BJ (cell line): Measurements from ENCODE around the gene PRR12. TPM values are rescaled to one million over a fixed set of nuclear protein-coding genes. Genes with fewer than 3 reads are reported as not detected.
"Not testable (repeated sequence)": the region's sequence is repeated elsewhere in the genome, so short reads cannot be mapped to it uniquely, and the experiment has no call there.

Source experiments
- CTCF ChIA-PET: fragments of 350-600 bp; formaldehyde crosslinking; extraction: SDS; loops from one replicate; lab custom pipeline; 2021; ENCODE audit warnings: antibody characterized with exemption, inconsistent platforms; lab: Yijun Ruan, JAX
- POLR2A ChIA-PET: fragments of 300-600 bp; sonication (Branson Sonifier 250); formaldehyde crosslinking; extraction: SDS; loops from one replicate; lab custom pipeline; 2021; ENCODE audit warnings: antibody characterized with exemption; lab: Charles Lee
- DNase-seq: peaks from one replicate; pipeline ENCODE4 v3.0.0-alpha.2; 2011; ENCODE audit warnings: low read depth
- H3K27me3 ChIP-seq: 2 replicates; pipeline ENCODE4 v1.6.0; 2011; ENCODE audit warnings: low read length; ENCODE audit not compliant: control insufficient read depth, insufficient read depth
- H3K36me3 ChIP-seq: 2 replicates; pipeline ENCODE4 v1.5.1; 2011; ENCODE audit warnings: low read length; ENCODE audit not compliant: control insufficient read depth, insufficient read depth
- H3K4me3 ChIP-seq: 2 replicates; pipeline ENCODE4 v1.5.1; 2011; ENCODE audit warnings: low read depth, mild to moderate bottlenecking, control low read depth, low read length
- polyA plus RNA-seq: library from polyadenylated mRNA; depleted of rRNA; stranded (reverse); fragments of >200 nt; gene quantifications from 2 replicates; pipeline ENCODE4 v1.2.3, GENCODE V29; 2011
- TF ChIP-seq, protein P1 (sequence below): IDR thresholded peaks from 2 replicates; pipeline ENCODE4 v1.5.1; 2011; ENCODE audit warnings: low read depth, mild to moderate bottlenecking, control low read depth, inconsistent platforms, low read length, moderate library complexity; ENCODE audit not compliant: insufficient read depth

The PRR12 gene
- polyA plus RNA-seq, 1 experiment, result 0.42 TPM

GRCh38 chr19:49631014-49631588 lies 40.1 kb downstream of the PRR12 start:
- Histone ChIP-seq H3K27me3 (no peaks in the 10 kb centered on the region), H3K36me3 (peaks cover 3% of the 10 kb centered on the region), H3K4me3 (no peak overlapping the region)
- ChIA-PET POLR2A (no interaction called here), CTCF (interaction anchor here (0.7 to 1.8 kb wide), 4 partner anchors 9 to 47 kb away, joined by 3 to 6 read pairs (median 4); no protein-coding TSS in a partner anchor)
- DNase-seq, result no peak
- TF ChIP-seq, protein P1, sequence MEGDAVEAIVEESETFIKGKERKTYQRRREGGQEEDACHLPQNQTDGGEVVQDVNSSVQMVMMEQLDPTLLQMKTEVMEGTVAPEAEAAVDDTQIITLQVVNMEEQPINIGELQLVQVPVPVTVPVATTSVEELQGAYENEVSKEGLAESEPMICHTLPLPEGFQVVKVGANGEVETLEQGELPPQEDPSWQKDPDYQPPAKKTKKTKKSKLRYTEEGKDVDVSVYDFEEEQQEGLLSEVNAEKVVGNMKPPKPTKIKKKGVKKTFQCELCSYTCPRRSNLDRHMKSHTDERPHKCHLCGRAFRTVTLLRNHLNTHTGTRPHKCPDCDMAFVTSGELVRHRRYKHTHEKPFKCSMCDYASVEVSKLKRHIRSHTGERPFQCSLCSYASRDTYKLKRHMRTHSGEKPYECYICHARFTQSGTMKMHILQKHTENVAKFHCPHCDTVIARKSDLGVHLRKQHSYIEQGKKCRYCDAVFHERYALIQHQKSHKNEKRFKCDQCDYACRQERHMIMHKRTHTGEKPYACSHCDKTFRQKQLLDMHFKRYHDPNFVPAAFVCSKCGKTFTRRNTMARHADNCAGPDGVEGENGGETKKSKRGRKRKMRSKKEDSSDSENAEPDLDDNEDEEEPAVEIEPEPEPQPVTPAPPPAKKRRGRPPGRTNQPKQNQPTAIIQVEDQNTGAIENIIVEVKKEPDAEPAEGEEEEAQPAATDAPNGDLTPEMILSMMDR, result no peak

- DNase-seq, result no peak
- Histone ChIP-seq H3K27me3 (no peaks in the 10 kb centered on the region), H3K4me3 (no peak overlapping the region), H3K36me3 (peaks cover 5% of the 10 kb centered on the region; the same call in 1 of the 2 replicates)
- CTCF ChIA-PET, result interaction anchor here (1.0 to 1.8 kb wide), 3 partner anchors 10 to 41 kb away, joined by 3 to 6 read pairs (median 4); no protein-coding TSS in a partner anchor
- TF ChIP-seq, protein P1, result no peak
- POLR2A ChIA-PET, result no interaction called here
Measured at GRCh38 chr19:49631610-49632192, 40.7 kb downstream of the PRR12 start.

DNA sequence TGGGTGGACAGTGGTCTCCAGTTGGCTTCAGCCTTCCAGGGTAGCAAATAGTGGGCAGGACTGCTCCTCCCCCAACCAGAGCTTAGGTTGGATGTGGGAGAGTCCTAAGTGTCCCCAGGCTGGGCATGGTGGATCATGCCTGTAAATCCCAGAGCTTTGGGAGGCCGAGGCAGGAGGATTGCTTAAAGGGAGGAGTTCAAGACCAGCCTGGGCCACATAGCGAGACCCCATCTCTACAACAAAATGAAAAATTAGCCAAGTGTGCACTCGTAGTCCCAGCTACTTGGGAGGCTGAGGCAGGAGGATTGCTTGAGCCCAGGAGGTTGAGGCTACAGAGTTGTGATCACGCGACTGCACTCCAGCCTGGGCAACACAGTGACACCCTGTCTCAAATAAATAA lies 41.6 kb downstream of the PRR12 start:
- POLR2A ChIA-PET, result no interaction called here
- peaks cover 5% of the 10 kb centered on the region; the same call in 1 of the 2 replicates for H3K36me3 ChIP-seq
- CTCF ChIA-PET, result interaction anchor here (1.0 kb wide), 2 partner anchors 28 to 40 kb away, joined by 3 read pairs; no protein-coding TSS in a partner anchor
- TF ChIP-seq, protein P1, result no peak
- DNase-seq, result no peak
- no peaks in the 10 kb centered on the region for H3K27me3 ChIP-seq
- no peak overlapping the region for H3K4me3 ChIP-seq

- H3K36me3 ChIP-seq, H3K27me3 ChIP-seq, DNase-seq, H3K4me3 ChIP-seq: not testable (repeated sequence)
- ChIA-PET POLR2A (interaction anchor here (0.6 kb wide), 1 partner anchor 44 kb away, joined by 4 read pairs; the partner anchor contains the start of gene PRMT1), CTCF (interaction anchor here (1.0 kb wide), 2 partner anchors 27 to 39 kb away, joined by 3 read pairs; no protein-coding TSS in a partner anchor)
Measured at GRCh38 chr19:49633273-49633672, 42.3 kb downstream of the PRR12 start.

GRCh38 chr19:49635530-49636232 lies 44.7 kb downstream of the PRR12 start:
- ChIA-PET POLR2A (no interaction called here), CTCF (interaction anchor here (0.7 to 1.0 kb wide), 3 partner anchors 57 to 133 kb away, joined by 3 read pairs; no protein-coding TSS in a partner anchor)
- Histone ChIP-seq H3K27me3 (no peaks in the 10 kb centered on the region), H3K36me3 (peaks cover 5% of the 10 kb centered on the region; the same call in 1 of the 2 replicates), H3K4me3 (no peak overlapping the region)
- TF ChIP-seq, protein P1, result peak; percentile 40
- DNase-seq, result no peak
